GM06990 (cell line): ENCODE measurements around the gene ATP5PD.

Source experiments
- DNase-seq: peaks from one replicate; pipeline ENCODE4 v3.0.0-alpha.2; 2011; ENCODE audit not compliant: insufficient read length; ENCODE audit errors: extremely low read depth
- H3K27me3 ChIP-seq: replicated peaks from 2 replicates; pipeline ENCODE4 v1.6.0; 2011; ENCODE audit warnings: low read length; ENCODE audit not compliant: control insufficient read depth, insufficient read depth
- H3K36me3 ChIP-seq: 2 replicates; pipeline ENCODE4 v1.5.1; 2011; ENCODE audit warnings: low read length; ENCODE audit not compliant: control insufficient read depth, insufficient read depth
- H3K4me3 ChIP-seq: replicated peaks from 2 replicates; pipeline ENCODE4 v1.5.1; 2011; ENCODE audit warnings: low read depth, mild to moderate bottlenecking, control low read depth, low read length
- CTCF ChIP-seq: IDR thresholded peaks from 2 replicates; pipeline ENCODE4 v1.5.1; 2011; ENCODE audit warnings: low read length, control low read depth, mild to moderate bottlenecking, inconsistent platforms; ENCODE audit not compliant: insufficient read depth, poor library complexity, severe bottlenecking

ATP5PD gene

GRCh38 chr17:74998783-74999182 is 48.0 kb downstream of the ATP5PD start:
- no peak for DNase-seq
- no peaks in the 10 kb centered on the region for H3K36me3 ChIP-seq
- TF ChIP-seq CTCF, result no peak
- no peaks in the 10 kb centered on the region; the same call in 1 of the 2 replicates for H3K27me3 ChIP-seq
- no peak overlapping the region for H3K4me3 ChIP-seq

DNA sequence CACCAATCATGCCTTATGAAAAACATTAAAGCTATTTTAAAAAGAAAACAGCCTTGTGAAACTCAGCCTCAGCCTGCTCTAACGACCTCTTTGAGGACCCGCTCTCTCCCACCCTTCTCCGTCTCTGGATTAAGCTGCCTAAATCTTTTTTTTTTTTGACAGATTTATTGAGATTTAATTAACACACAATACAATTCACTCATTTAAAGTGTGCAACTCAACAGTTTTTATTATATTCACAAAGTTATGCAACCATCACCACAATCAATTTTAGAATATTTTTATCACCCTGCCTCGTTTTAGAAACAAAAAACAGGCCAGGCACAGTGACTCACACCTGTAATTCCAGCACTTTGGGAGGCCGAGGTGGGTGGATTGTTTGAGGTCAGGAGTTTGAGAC is 50.9 kb downstream of the ATP5PD start:
- Histone ChIP-seq H3K36me3 (no peaks in the 10 kb centered on the region), H3K4me3 (no peak overlapping the region), H3K27me3 (no peaks in the 10 kb centered on the region)
- no peak for DNase-seq
- no peak for TF ChIP-seq CTCF

GRCh38 chr17:74994440-74994839 is 52.3 kb downstream of the ATP5PD start:
- no peak for TF ChIP-seq CTCF
- no peak for DNase-seq
- Histone ChIP-seq H3K36me3 (no peaks in the 10 kb centered on the region), H3K4me3 (no peak overlapping the region), H3K27me3 (no peaks in the 10 kb centered on the region; the same call in 1 of the 2 replicates)

DNA sequence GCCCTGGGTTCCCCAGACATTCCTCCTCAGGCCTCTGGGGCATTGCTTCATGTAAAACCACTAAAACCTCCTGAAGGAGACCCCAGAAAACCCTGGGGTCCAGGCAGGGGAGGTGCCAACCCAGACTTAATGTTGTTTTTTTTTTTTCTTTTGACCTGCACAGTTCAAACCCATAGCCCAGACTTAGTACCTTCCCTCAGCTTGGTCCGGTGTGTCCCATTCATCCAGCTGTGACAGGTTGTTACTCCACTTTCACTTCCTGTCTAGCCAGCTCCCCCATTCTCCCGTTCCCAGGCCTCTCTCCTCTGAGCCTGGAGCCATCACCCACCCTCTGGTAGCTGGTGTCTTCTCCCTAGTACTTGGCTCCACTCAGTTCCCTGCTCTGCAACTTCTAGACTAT is 54.5 kb downstream of the ATP5PD start:
- DNase-seq, result no peak
- Histone ChIP-seq H3K4me3 (no peak overlapping the region), H3K36me3 (no peaks in the 10 kb centered on the region), H3K27me3 (no peaks in the 10 kb centered on the region; the same call in 1 of the 2 replicates)
- no peak for TF ChIP-seq CTCF

DNA sequence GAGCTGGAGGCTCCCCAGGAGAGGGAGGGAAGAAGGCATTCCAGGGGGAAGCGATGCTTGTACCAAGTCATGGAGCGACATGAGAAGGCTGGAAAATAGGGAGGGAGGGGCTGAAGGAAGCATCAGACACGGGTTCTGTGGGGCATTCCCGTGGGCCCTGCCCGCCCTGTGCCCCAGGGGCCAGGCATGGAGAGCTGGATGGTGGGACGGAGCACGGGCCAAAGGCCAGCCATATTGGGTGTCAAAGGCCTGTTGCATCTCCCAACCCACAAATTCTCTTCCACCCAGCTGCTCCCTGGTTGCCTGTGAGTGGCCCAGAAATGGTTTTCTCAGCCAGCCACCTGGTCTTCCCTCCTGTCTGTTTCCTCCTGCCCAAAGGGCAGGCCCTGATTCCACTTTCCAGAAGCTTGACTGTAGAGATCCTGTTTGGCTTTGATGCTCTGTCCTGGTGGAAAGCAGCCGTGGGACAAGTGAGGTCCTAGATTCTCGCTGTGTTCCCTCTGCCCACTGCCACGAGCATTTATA is 56.1 kb downstream of the ATP5PD start:
- no peak for DNase-seq
- H3K4me3 ChIP-seq, result no peak overlapping the region
- H3K27me3 ChIP-seq, result no peaks in the 10 kb centered on the region; the same call in 1 of the 2 replicates
- no peaks in the 10 kb centered on the region for H3K36me3 ChIP-seq
- TF ChIP-seq CTCF, result no peak
